GM12892 (cell line): ENCODE results near the gene MOCOS.

Source experiments
- POLR2A ChIP-seq: IDR thresholded peaks from 2 replicates; pipeline ENCODE4 v1.6.1; 2011; ENCODE audit warnings: low read depth, low read length, control low read depth
- POLR2AphosphoS5 ChIP-seq: IDR thresholded peaks from 2 replicates; pipeline ENCODE4 v1.6.1; 2011; ENCODE audit warnings: low read depth, low read length, control low read depth
- TAF1 ChIP-seq: IDR thresholded peaks from 2 replicates; pipeline ENCODE4 v1.6.1; 2011; ENCODE audit warnings: low read depth, mild to moderate bottlenecking, control low read depth, low read length, borderline replicate concordance

GRCh38 chr18:36142751-36143150, 44.5 kb upstream of the MOCOS start:
- TF ChIP-seq POLR2A (no peak), POLR2AphosphoS5 (no peak), TAF1 (no peak)
